MM.1S (cell line): ENCODE data around the gene TMEM135.

Experiments used
- DNase-seq: peaks from one replicate; pipeline ENCODE4 v3.0.0-alpha.2; 2015
- H2AFZ ChIP-seq: fragments of 300-600 bp; sonication (generic); 2 replicates; pipeline ENCODE4 v1.6.0; 2016; ENCODE audit warnings: antibody characterized with exemption, low read length
- H3F3A ChIP-seq: fragments of 300-600 bp; sonication (generic); 2 replicates; pipeline ENCODE4 v1.6.1; 2016; ENCODE audit warnings: mild to moderate bottlenecking, antibody characterized with exemption, low read length, moderate library complexity, mixed read lengths; ENCODE audit not compliant: insufficient read depth
- H3K27ac ChIP-seq: fragments of 300-600 bp; sonication (generic); 2 replicates; pipeline ENCODE4 v1.5.1; 2016; ENCODE audit warnings: mild to moderate bottlenecking, low read length
- H3K27me3 ChIP-seq: fragments of 300-600 bp; sonication (generic); replicated peaks from 2 replicates; pipeline ENCODE4 v1.6.0; 2016; ENCODE audit warnings: low read length; ENCODE audit not compliant: insufficient read depth
- H3K36me3 ChIP-seq: fragments of 300-600 bp; sonication (generic); replicated peaks from 2 replicates; pipeline ENCODE4 v1.6.1; 2016; ENCODE audit warnings: mild to moderate bottlenecking, low read length, mixed read lengths; ENCODE audit not compliant: insufficient read depth
- H3K4me1 ChIP-seq: fragments of 300-600 bp; sonication (generic); 2 replicates; pipeline ENCODE4 v1.6.1; 2016; ENCODE audit warnings: low read length, mixed read lengths
- H3K4me2 ChIP-seq: fragments of 300-600 bp; sonication (generic); 2 replicates; pipeline ENCODE4 v1.6.0; 2016; ENCODE audit warnings: low read depth, low read length
- H3K4me3 ChIP-seq: fragments of 300-600 bp; sonication (generic); 2 replicates; pipeline ENCODE4 v1.5.1; 2016; ENCODE audit warnings: low read length, mixed read lengths
- H3K79me2 ChIP-seq: fragments of 300-600 bp; sonication (generic); 2 replicates; pipeline ENCODE4 v1.6.1; 2016; ENCODE audit warnings: mixed run types, low read length, mixed read lengths
- H3K9ac ChIP-seq: fragments of 300-600 bp; sonication (generic); 2 replicates; pipeline ENCODE4 v1.6.1; 2016; ENCODE audit warnings: low read length, mixed read lengths
- H3K9me2 ChIP-seq: fragments of 300-600 bp; sonication (generic); replicated peaks from 2 replicates; pipeline ENCODE4 v1.6.1; 2016; ENCODE audit warnings: mild to moderate bottlenecking, low read length, mixed read lengths; ENCODE audit not compliant: insufficient read depth
- H3K9me3 ChIP-seq: fragments of 300-600 bp; sonication (generic); replicated peaks from 2 replicates; pipeline ENCODE4 v1.6.1; 2016; ENCODE audit warnings: mild to moderate bottlenecking, low read length, mixed read lengths; ENCODE audit not compliant: insufficient read depth
- H4K20me1 ChIP-seq: fragments of 300-600 bp; sonication (generic); 2 replicates; pipeline ENCODE4 v1.6.1; 2016; ENCODE audit warnings: mild to moderate bottlenecking, low read length, moderate library complexity, mixed read lengths; ENCODE audit not compliant: insufficient read depth
- CTCF ChIP-seq: fragments of 300-600 bp; sonication (generic); IDR thresholded peaks from 2 replicates; pipeline ENCODE4 v1.5.1; 2016; ENCODE audit warnings: antibody characterized with exemption, low read length, mixed read lengths
- EZH2 ChIP-seq: fragments of 300-600 bp; sonication (generic); optimal IDR thresholded peaks from 2 replicates; pipeline ENCODE3; 2017; ENCODE audit warnings: low read depth, mild to moderate bottlenecking, antibody characterized with exemption, low read length, mixed read lengths
- EZH2phosphoT487 ChIP-seq: fragments of 300-600 bp; sonication (generic); IDR thresholded peaks from 2 replicates; pipeline ENCODE4 v1.6.1; 2018; ENCODE audit warnings: antibody characterized with exemption, low read length

The TMEM135 gene

GRCh38 chr11:87366346-87366745 lies 328.6 kb downstream of the TMEM135 start:
- H2AFZ ChIP-seq, result no peak overlapping the region
- H3K4me3 ChIP-seq, result no peak overlapping the region
- no peak for DNase-seq

DNA sequence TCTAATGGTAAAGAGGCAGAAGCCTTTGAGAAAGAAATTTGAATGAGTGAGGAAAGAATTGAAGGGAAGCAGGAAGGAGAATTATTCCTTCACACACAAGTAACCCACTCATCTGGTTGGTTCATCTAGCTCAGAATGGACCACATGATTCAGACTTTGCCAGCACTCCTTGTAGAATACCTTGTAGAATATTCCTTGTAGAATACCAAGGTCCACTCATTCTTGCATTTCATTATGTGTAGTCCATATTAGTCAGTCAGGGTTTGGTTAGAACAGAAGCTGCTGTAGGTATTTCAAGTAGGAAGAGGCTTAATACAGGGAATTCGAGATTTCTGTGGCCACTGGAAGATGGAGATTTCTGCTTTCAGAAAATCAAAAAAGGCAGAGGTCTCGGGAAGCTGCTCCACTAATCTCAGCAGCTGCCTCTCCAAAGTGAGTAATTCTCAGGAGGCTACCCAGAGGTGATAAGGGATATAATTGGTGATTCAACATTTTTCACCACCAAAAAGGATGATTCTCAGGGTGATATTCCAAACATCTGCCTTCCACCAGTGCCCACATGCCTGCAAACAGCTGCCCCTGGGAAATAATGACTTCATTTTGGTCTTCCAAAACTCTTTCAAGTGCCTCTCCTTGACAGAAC lies 329.1 kb downstream of the TMEM135 start:
- Histone ChIP-seq H3K9me2 (no peaks in the 10 kb centered on the region), H3F3A (no peaks in the 10 kb centered on the region), H3K9me3 (no peaks in the 10 kb centered on the region), H3K4me1 (no peaks in the 10 kb centered on the region), H3K27ac (no peak overlapping the region), H3K9ac (no peak overlapping the region), H3K4me2 (no peak overlapping the region), H3K79me2 (no peaks in the 10 kb centered on the region), H3K4me3 (no peak overlapping the region), H3K36me3 (no peaks in the 10 kb centered on the region; the same call in 1 of the 2 replicates), H2AFZ (no peak overlapping the region), H4K20me1 (no peaks in the 10 kb centered on the region), H3K27me3 (no peaks in the 10 kb centered on the region)
- DNase-seq, result no peak
- no peak for TF ChIP-seq EZH2phosphoT487
- no peak for TF ChIP-seq CTCF
- TF ChIP-seq EZH2, result no peak

More at GRCh38 chr11:87366346-87366745, 328.6 kb downstream of the TMEM135 start:
- Histone ChIP-seq H3K9me3 (no peaks in the 10 kb centered on the region), H3K9me2 (no peaks in the 10 kb centered on the region), H4K20me1 (no peaks in the 10 kb centered on the region), H3K4me2 (no peak overlapping the region), H3F3A (no peaks in the 10 kb centered on the region), H3K4me1 (no peaks in the 10 kb centered on the region), H3K36me3 (no peaks in the 10 kb centered on the region; the same call in 1 of the 2 replicates), H3K79me2 (no peaks in the 10 kb centered on the region), H3K27ac (no peak overlapping the region), H3K27me3 (no peaks in the 10 kb centered on the region), H3K9ac (no peak overlapping the region)
- TF ChIP-seq EZH2phosphoT487 (no peak), CTCF (no peak), EZH2 (no peak)

DNA sequence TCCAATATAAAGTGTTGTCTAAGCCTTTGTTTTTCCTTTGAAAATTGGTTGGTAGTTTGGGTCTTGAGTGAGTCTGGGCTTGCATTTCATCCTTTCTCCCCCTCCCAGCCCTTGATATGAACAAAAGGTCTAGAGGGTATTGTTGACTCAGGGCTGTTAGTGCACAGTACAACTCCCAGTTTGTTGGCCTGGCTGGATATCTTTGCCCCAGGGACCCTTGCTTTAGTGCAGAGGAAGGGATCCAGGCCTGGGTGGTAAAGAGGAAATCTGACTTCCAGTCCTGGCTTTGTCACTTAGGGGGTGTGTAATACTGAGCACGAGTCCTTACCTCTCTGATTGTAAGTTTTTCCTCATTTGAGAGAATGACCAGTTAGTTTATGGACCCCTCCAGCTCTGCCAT lies 330.4 kb downstream of the TMEM135 start:
- Histone ChIP-seq H3K4me3 (no peak overlapping the region), H3K27ac (no peak overlapping the region), H3K79me2 (no peaks in the 10 kb centered on the region), H2AFZ (no peak overlapping the region), H4K20me1 (no peaks in the 10 kb centered on the region), H3F3A (no peaks in the 10 kb centered on the region), H3K9me2 (no peaks in the 10 kb centered on the region), H3K9ac (no peak overlapping the region), H3K9me3 (no peaks in the 10 kb centered on the region), H3K4me1 (no peaks in the 10 kb centered on the region), H3K27me3 (no peaks in the 10 kb centered on the region), H3K4me2 (no peak overlapping the region), H3K36me3 (no peaks in the 10 kb centered on the region; the same call in 1 of the 2 replicates)
- no peak for TF ChIP-seq EZH2phosphoT487
- no peak for TF ChIP-seq CTCF
- no peak for DNase-seq
